COR-L47 (cell line): ENCODE measurements around the gene OGFOD3.
A peak's percentile ranks its signal among the peaks of the same experiment; 100 is the strongest.
"Not testable (repeated sequence)": the region's sequence is repeated elsewhere in the genome, so short reads cannot be mapped to it uniquely, and the experiment has no call there.

Experiments
- DNase-seq: peaks from one replicate; lab custom pipeline; 2025; lab: John Stamatoyannopoulos, UW

Gene OGFOD3

GRCh38 chr17:82373072-82373452, 45.3 kb downstream of the OGFOD3 start:
- not testable (repeated sequence) for DNase-seq

GRCh38 chr17:82372249-82373071, 45.9 kb downstream of the OGFOD3 start:
- no peak for DNase-seq

- no peak for DNase-seq
Observed at GRCh38 chr17:82371333-82372248, 46.8 kb downstream of the OGFOD3 start, which contains the start of gene UTS2R. Gene UTS2R, plus strand, starts transcription at chr17:82371765. Its CDS starts 2,560 bp downstream, at chr17:82374325.

GRCh38 chr17:82370471-82371332, 47.7 kb downstream of the OGFOD3 start:
- DNase-seq, result no peak

GRCh38 chr17:82369211-82369610, 49.2 kb downstream of the OGFOD3 start:
- no peak for DNase-seq

GRCh38 chr17:82367724-82368524, 50.5 kb downstream of the OGFOD3 start:
- no peak for DNase-seq

- peak; percentile 49 for DNase-seq
Observed at GRCh38 chr17:82366749-82367148, 51.6 kb downstream of the OGFOD3 start.

- no peak for DNase-seq
Observed at GRCh38 chr17:82365606-82366295, 52.6 kb downstream of the OGFOD3 start.

GRCh38 chr17:82361885-82362633, 56.3 kb downstream of the OGFOD3 start:
- no peak for DNase-seq

- not testable (repeated sequence) for DNase-seq
Observed at GRCh38 chr17:82359451-82360074, 58.8 kb downstream of the OGFOD3 start.

- peak; percentile 65 for DNase-seq
Observed at GRCh38 chr17:82358465-82359350, 59.7 kb downstream of the OGFOD3 start, which contains the start of gene TEX19. Gene TEX19, plus strand, starts transcription at chr17:82359247. Its CDS starts 2,904 bp downstream, at chr17:82362151.

GRCh38 chr17:82357394-82357793, 61.0 kb downstream of the OGFOD3 start:
- DNase-seq, result no peak

- DNase-seq, result peak; percentile 36
Observed at GRCh38 chr17:82356845-82357355, 61.5 kb downstream of the OGFOD3 start.

- no peak for DNase-seq
Observed at GRCh38 chr17:82355770-82356427, 62.5 kb downstream of the OGFOD3 start.

- no peak for DNase-seq
Observed at GRCh38 chr17:82354804-82355308, 63.5 kb downstream of the OGFOD3 start.

GRCh38 chr17:82353484-82353883, 64.9 kb downstream of the OGFOD3 start:
- no peak for DNase-seq
